GM18499 (cell line): ENCODE results near the gene GGACT.

Experiments
- ATAC-seq: cut with Tn5 transposase; IDR thresholded peaks from one replicate; pipeline ENCODE4 v1.9.1; 2021; ENCODE audit warnings: moderate number of reproducible peaks; ENCODE audit not compliant: insufficient read depth, unreplicated experiment

The GGACT gene

DNA sequence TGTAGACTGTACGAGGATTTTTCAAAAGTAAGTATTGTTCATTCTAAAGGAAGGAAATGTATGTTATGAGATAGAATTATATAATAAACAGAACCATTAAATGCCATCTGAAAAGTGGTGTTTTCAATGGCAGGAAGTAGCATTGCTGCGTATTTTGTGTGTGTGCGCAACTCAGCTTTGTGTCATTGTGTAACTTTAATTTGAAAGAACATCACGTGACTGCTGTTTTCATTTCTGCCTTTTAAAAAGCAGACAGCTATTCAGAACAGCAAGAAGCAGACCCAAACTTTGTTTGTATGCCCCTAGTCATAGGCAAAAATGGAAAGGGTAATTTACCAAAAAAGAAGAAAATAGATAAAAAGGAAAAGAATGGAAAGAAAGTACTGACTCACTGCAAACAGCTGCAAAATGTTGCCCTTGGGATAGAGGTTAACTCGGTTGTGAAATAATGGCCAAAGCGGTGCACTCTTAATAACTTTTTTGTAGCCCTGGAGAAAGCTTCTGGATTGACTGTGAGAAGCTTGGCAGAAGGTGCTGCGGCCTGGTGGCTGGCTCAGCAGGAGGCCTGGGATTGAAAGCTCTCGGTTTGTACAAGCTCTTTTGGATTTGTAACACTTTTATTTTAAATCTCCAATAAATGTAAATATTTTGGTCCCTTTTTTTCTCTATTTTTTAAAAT is 97.3 kb downstream of the GGACT start:
- ATAC-seq: no peak

DNA sequence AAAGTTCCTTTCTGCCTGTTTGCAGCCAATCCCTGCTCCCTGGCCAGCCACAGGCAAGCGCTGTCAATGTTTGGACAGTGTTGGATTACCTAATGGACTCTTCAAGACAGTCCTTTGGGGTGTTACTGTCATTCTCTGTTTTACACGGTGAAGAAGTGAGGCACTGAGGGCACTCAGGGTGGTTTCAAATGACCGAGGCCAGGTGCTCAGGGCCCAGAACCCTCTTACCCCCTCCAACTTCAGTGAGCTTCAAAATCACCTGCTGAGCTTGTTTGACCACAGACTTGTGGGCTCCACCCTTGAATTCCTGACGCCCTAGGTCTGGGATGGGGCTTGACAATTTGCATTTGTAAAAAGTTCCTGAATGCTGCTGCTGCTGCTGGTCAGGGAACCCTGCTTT is 97.9 kb downstream of the GGACT start:
- no peak for ATAC-seq

- ATAC-seq: no peak
These were observed 103.3 kb downstream of the GGACT start for GRCh38 chr13:100485265-100485664.

DNA sequence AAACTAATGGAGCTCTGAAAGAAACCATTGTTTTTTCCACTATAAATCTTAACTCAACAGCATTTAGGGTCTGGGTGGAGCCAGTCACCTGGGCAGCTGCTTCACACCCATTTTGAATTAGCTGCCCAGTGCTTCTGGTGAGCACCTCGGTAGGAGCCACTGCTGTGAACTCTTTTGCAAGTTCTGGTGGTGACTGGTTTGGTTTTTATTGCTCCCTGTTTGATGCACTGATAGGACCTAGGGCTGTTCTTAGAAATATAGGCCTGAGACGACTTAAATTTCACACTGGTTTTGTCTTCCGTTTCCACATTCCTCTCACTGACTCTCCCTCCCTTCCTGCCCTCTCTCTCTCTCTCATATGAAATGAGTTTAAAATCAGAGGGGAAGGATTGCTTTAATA is 103.9 kb downstream of the GGACT start:
- no peak for ATAC-seq

DNA sequence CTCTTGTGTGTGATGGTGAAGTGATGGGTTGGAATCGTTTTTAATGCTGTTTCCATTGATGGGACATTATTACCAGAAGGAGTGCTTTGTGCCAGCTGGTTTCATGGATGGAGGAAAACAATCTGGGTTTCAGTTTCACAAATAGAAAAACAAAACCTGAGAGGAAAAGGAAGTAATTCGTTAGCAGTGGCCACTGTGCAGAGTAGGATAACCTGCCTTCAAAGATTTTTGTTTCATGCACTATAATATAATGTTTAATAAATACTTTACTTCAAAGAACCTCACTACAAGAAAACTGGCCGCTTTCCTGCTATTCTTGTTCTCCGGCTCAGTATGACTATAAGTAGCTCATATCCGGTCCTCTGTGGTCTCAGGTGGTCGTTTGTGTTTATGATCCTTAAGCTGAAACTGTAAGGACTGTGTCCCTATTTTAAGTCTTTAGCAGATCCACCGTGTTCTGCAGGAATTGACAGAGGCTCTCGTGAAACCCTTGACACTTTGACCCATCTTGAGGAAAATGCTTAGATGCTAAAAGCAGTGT is 104.7 kb downstream of the GGACT start:
- no peak for ATAC-seq

DNA sequence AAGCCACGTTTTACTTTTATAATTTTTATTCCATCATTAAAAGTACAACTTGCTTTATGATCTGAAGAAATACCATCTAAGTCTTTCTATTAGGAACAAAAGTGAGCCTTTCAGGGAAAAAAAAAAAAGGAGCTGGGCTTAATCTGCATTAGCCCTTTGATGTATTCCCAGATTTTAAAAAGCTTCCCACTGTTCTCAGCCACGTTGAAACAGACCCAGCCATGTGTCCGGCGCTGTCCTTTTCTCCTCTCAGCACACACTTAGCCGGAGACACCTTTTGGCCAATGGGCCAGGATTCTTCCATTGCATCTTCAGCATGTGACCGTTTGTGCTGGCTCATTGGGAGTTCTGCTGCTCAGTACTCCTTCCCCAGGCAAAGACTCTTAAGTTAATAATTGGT is 105.5 kb downstream of the GGACT start:
- ATAC-seq: no peak

DNA sequence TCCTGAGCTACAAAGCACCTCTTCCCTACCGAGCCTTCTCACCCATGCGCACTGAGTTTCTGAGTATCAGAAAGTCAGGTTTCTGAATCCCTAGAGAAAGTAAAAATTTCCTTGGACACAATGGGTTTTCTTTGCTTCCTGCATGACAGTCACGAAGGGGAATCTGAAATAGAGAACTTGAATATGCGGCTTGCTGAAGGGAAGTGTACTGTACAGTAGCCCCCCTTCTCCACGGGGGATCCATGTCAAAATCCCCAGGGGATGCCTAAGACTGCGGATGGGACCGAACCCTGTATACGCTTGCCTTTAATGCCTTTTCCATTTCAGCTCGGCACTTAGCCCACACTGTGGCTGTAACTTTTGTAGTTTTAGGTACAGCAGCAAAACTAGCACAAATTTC is 107.9 kb downstream of the GGACT start:
- no peak for ATAC-seq
